ENCODE data around the gene MYO3B.
"Not testable (repeated sequence)": the region's sequence is repeated elsewhere in the genome, so short reads cannot be mapped to it uniquely, and the experiment has no call there.

The MYO3B gene

GRCh38 chr2:170339750-170340692, 162.1 kb downstream of the MYO3B start:
- TF ChIP-seq CTCF (IDR thresholded peaks at IDR 0.05; ENCODE audit: low read depth, low read length) = no peak
- no peaks in the 10 kb centered on the region for H3K9me3 ChIP-seq (ENCODE audit: severe bottlenecking)
- no peak for DNase-seq
- no peak overlapping the region for H3K4me3 ChIP-seq (ENCODE audit: low read depth, low read length)
- H3K27ac ChIP-seq = no peak overlapping the region
- no peaks in the 10 kb centered on the region for H3K36me3 ChIP-seq
- no peaks in the 10 kb centered on the region for H3K27me3 ChIP-seq (ENCODE audit: insufficient read depth, low read depth, severe bottlenecking)

- Histone ChIP-seq H3K27me3 (ENCODE audit: insufficient read depth, low read depth, severe bottlenecking) (no peaks in the 10 kb centered on the region), H3K27ac (no peak overlapping the region), H3K4me3 (ENCODE audit: low read depth, low read length) (no peak overlapping the region), H3K9me3 (ENCODE audit: severe bottlenecking) (no peaks in the 10 kb centered on the region), H3K36me3 (no peaks in the 10 kb centered on the region)
- DNase-seq = no peak
- no peak for TF ChIP-seq CTCF (IDR thresholded peaks at IDR 0.05; ENCODE audit: low read depth, low read length)
Observed at GRCh38 chr2:170340693-170341068, 162.7 kb downstream of the MYO3B start.

GRCh38 chr2:170341684-170342623, 164.0 kb downstream of the MYO3B start:
- H3K27me3 ChIP-seq (ENCODE audit: insufficient read depth, low read depth, severe bottlenecking) = no peaks in the 10 kb centered on the region
- no peaks in the 10 kb centered on the region for H3K9me3 ChIP-seq (ENCODE audit: severe bottlenecking)
- H3K27ac ChIP-seq = no peak overlapping the region
- no peak overlapping the region for H3K4me3 ChIP-seq (ENCODE audit: low read depth, low read length)
- DNase-seq = no peak
- TF ChIP-seq CTCF (IDR thresholded peaks at IDR 0.05; ENCODE audit: low read depth, low read length) = no peak
- H3K36me3 ChIP-seq = no peaks in the 10 kb centered on the region

- Histone ChIP-seq H3K9me3 (ENCODE audit: severe bottlenecking) (no peaks in the 10 kb centered on the region), H3K27me3 (ENCODE audit: insufficient read depth, low read depth, severe bottlenecking) (no peaks in the 10 kb centered on the region), H3K4me3 (ENCODE audit: low read depth, low read length) (no peak overlapping the region), H3K36me3 (no peaks in the 10 kb centered on the region), H3K27ac (no peak overlapping the region)
- DNase-seq = no peak
- no peak for TF ChIP-seq CTCF (IDR thresholded peaks at IDR 0.05; ENCODE audit: low read depth, low read length)
Observed at GRCh38 chr2:170344663-170345346, 166.9 kb downstream of the MYO3B start.

GRCh38 chr2:170345607-170346006, 167.7 kb downstream of the MYO3B start:
- H3K9me3 ChIP-seq (ENCODE audit: severe bottlenecking) = no peaks in the 10 kb centered on the region
- TF ChIP-seq CTCF (IDR thresholded peaks at IDR 0.05; ENCODE audit: low read depth, low read length) = no peak

GRCh38 chr2:170349269-170349668, 171.3 kb downstream of the MYO3B start:
- H3K27ac ChIP-seq; DNase-seq; H3K4me3 ChIP-seq (ENCODE audit: low read depth, low read length); H3K27me3 ChIP-seq (ENCODE audit: insufficient read depth, low read depth, severe bottlenecking); H3K9me3 ChIP-seq (ENCODE audit: severe bottlenecking); H3K36me3 ChIP-seq: not testable (repeated sequence)

More at GRCh38 chr2:170345607-170346006, 167.7 kb downstream of the MYO3B start:
- Histone ChIP-seq H3K4me3 (ENCODE audit: low read depth, low read length) (no peak overlapping the region), H3K27ac (no peak overlapping the region), H3K27me3 (ENCODE audit: insufficient read depth, low read depth, severe bottlenecking) (no peaks in the 10 kb centered on the region), H3K36me3 (no peaks in the 10 kb centered on the region)
- no peak for DNase-seq
